HG02763 (cell line): ENCODE results near the gene CTCF.
A peak's percentile ranks its signal among the peaks of the same experiment; 100 is the strongest.

ENCODE experiments used
- ATAC-seq: cut with Tn5 transposase; IDR thresholded peaks from one replicate; pipeline ENCODE4 v1.9.1; 2021; ENCODE audit warnings: mild to moderate bottlenecking, moderate library complexity; ENCODE audit not compliant: unreplicated experiment

The CTCF gene

DNA sequence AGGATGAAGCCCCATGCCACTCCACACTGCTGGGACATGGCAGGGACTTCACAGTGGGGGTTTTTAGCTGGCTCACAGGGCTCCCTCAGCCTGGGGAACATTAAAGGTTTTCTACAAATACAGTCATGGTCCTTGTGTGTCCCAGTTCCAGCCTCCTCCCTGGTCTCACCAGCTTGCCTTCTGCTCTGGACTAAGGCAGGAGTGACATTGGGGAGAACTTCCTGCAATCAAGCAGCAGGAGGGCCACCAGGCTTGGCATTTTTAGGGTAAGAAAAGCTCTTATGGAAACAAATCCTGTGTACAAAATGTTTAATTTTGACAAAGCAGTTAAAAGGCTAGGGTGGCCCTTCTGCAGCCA, 100.3 kb downstream of the CTCF start:
- ATAC-seq = no peak

DNA sequence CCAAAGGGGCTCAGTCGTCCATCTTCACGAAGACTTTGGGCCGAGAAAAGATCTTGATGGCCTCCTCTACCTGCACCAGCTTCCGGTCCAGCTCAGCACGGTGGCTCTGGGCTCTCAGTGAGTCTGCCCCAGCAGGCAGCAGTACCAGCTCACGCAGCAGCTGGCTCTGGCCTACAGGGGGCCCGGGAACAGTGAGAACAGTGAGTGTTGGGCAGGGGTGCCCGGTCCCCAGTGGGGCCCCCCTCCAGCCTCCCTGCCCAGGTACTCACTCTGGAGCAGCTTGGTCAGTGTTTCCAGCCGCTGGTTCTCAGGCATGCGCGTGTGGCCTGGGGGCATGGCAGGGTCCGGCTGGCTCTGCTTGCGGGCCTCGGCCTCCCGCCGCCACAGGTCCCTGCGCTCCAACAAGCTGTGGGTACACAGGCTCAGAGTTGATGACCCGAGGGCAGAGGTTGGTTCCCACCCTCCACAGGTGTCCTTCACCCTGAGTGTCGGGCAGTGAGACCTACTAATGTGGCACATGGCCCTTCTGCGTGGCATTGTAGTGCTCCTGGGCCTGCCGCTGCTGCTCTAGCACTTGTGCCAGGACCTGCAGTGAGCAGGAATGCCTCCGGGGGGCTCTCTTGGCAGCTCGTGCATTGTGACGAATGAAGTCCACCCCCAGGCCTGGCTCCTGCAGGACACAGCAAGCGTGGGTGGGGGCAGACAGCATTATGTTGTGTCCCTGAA, 101.0 kb downstream of the CTCF start:
- ATAC-seq = no peak

- no peak for ATAC-seq
Observed at GRCh38 chr16:67663877-67664222, 101.5 kb downstream of the CTCF start.

DNA sequence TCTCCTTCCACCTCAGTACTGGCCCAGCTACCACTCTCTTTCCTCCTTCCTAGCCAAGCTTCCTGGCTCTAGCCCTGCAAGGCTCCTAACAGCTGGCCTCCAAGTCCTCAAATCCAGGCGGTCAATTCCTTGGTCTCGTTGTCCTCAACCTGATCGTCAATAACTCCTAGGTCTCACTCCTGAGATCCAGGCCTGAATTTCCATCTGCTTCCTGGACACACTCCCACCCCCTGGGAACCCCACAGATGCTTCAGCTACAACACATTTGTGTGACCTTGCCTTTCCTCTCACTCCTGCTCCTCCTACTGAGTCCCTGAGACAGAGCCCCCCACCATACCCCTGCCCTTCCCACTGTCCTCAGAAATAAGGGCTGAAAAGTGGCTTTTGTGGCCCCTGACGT, 101.9 kb downstream of the CTCF start:
- ATAC-seq = no peak

GRCh38 chr16:67664871-67665270, 102.5 kb downstream of the CTCF start:
- no peak for ATAC-seq

GRCh38 chr16:67665598-67665997, 103.3 kb downstream of the CTCF start:
- no peak for ATAC-seq

GRCh38 chr16:67666032-67666551, 103.8 kb downstream of the CTCF start:
- no peak for ATAC-seq

- peak; percentile 54 for ATAC-seq
Observed at GRCh38 chr16:67666559-67667452, 104.5 kb downstream of the CTCF start, which contains the start of the genes C16orf86 and ENKD1. Gene C16orf86, plus strand, starts transcription at chr16:67666814. Its CDS starts 157 bp downstream, at chr16:67666971. Gene ENKD1, minus strand, starts transcription at chr16:67666750. Its CDS starts 308 bp downstream, at chr16:67666442.

DNA sequence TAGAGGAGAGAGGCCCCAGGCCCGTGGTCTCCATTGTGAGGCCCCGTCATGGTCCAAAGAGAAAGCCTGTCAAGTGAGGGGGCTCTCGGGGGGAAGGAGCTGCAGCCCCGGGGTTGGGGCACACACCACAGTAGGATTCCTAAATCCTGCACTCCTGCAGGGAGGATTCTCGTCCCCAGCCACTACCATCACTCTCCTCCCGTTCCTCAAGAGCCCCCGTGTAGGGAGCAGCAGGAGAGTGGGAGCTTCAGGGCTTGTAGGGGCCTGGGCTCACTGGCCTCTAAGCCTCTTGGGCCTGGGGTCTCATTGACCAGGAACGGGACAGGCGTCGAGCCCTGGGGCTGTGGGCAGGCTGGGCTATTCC, 105.1 kb downstream of the CTCF start:
- no peak for ATAC-seq

GRCh38 chr16:67667817-67668494, 105.6 kb downstream of the CTCF start:
- ATAC-seq = peak; percentile 73

- ATAC-seq = no peak
Observed at GRCh38 chr16:67668495-67669157, 106.3 kb downstream of the CTCF start.

GRCh38 chr16:67669499-67670101, 107.3 kb downstream of the CTCF start:
- ATAC-seq = no peak

DNA sequence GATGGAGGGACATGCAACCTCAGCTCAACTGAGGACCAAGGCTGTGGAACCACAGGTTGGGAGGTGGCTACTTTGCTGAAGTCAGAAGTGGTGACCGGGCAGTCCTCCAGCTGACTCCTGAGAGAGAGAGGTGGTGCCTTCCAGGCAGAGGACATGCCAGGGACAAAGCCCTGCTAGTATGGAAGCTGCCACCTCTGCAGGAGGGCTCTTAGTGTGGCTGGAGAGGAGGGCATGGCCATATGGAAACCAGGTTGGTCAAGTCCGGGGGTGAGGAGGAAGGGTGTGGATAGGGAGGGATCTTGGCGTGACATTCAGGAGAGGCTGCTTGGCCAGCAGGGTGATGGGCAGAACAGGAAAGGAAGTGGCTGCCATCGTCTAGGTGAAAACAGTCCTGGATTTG, 110.0 kb downstream of the CTCF start:
- ATAC-seq = no peak

DNA sequence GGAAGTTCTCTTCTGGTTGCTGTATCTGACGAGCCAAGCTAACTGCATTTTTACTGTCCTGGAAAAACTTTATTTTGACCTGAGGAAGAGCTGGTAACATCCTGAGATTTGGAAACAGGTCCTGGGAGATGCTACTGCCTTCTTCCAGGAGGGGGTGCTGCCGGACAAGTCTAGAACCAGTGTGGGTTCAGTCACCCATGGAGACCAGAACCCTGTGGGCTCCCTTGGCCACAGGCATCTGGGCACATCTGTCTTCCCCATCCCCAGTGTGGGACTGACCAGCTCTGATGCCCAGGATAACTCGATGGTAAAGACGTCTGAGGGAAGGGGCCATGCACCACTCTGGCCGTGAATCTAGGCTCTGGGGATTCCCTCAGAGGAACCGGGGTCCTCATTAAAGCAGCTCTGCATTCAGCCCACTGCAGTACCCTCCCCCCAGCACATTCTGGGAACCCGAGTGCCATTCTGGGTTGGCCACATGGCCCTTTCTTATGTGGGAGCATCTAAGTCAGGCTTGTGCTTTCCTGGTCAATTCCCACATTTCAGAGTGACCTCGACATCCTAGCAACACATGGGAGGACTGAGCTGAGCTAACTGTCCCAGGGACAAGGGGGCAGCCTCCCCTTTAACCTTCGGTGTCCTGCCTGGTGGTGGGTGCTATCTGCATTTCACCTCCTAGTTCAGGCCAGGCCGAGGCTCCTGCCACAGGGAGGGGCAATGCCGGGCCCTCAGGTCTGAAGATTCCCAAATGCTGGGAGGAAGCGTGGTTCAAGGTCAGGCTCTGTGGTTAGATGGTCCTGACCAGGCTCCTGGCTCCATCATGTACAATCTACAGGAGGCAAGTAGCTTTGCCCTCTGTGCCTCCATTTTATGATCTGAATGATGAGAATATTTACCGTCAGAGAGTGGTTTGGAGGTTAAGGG, 110.7 kb downstream of the CTCF start:
- no peak for ATAC-seq

DNA sequence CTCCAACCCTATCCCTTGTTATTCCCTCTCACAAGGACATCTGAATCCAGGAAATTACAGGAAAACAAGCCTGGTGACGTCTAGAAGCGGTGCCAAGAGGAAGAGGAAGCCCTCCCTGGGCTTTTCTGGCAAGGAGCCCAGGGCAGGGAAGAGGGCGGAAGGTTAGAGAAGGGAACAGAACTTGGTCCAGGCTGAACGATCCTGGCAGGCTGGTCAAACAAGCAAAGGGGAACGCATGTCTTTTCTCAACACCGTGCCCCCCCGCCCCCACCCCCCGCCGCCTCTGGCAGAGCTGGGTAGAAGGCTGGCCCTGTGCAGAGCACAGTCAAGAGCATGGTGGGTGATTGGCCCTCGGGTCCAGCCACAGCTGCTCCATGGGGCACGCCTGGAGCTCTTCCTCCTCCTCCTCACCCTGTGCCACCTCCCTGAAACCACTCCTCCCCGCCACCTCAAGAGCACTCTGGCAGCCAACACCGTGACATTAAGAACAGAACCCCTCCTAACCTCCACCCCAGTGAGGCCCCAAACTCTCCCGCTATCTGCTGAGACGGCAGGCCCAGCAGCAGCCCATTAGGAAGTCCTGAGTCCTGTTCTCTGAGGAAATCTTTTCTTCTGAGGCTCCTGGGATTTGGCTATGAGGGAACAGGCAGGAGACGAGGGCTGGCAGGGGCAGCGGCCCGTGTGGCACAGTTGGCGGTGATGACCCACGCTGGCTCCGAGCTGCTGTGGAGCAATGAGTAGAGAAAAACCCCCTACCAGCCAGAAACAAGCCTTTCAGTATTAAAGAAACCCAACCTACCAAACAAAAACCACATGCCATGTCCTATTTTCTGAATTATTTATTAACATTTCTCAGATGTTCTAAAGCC, 111.6 kb downstream of the CTCF start:
- ATAC-seq = no peak

- ATAC-seq = no peak
Observed at GRCh38 chr16:67674851-67675578, 112.7 kb downstream of the CTCF start.

- no peak for ATAC-seq
Observed at GRCh38 chr16:67675579-67675935, 113.2 kb downstream of the CTCF start.

- ATAC-seq = no peak
Observed at GRCh38 chr16:67675999-67676398, 113.7 kb downstream of the CTCF start.
